ENCODE measurements around the gene CHAF1B.
"Not testable (repeated sequence)": the region's sequence is repeated elsewhere in the genome, so short reads cannot be mapped to it uniquely, and the experiment has no call there.

CHAF1B gene

DNA sequence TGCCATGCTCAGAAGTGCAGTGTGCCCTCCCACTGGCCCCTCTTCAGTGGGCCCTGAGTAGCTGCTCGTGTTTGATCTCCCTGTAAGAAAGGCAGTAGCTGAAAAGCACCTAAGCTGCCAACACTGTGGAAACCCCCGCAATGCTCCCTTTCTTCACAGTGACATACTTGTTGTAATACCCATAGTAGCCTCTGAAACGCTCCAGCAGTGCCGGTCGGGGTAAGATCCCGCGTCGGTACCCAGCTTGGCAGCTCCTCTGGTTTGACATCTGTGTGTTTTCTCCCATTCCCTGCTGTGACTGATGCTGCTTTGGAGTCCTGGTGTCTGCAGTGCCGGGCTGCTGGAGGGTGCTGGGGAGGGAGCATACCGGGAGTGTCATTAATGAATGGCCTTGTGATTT is 3.6 kb downstream of the CHAF1B start:
- peak; percentile 36 for DNase-seq (ENCODE audit: low read depth)

DNA sequence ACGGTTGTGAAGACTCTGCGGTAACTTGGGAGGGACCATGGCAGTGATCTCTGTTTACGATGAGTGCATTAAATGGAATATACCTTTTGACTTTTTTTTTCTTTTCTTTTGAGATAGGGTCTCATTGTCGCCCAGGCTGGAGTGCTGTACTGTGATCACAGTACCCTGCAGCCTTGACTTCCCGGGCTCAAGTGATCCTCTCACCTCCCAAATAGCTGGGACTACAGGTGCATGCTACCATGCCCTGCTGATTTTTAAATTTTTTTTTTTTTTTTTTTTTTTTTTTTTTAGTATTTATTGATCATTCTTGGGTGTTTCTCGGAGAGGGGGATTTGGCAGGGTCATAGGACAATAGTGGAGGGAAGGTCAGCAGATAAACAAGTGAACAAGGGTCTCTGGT is 6.5 kb downstream of the CHAF1B start:
- DNase-seq (ENCODE audit: low read depth): not testable (repeated sequence)

DNA sequence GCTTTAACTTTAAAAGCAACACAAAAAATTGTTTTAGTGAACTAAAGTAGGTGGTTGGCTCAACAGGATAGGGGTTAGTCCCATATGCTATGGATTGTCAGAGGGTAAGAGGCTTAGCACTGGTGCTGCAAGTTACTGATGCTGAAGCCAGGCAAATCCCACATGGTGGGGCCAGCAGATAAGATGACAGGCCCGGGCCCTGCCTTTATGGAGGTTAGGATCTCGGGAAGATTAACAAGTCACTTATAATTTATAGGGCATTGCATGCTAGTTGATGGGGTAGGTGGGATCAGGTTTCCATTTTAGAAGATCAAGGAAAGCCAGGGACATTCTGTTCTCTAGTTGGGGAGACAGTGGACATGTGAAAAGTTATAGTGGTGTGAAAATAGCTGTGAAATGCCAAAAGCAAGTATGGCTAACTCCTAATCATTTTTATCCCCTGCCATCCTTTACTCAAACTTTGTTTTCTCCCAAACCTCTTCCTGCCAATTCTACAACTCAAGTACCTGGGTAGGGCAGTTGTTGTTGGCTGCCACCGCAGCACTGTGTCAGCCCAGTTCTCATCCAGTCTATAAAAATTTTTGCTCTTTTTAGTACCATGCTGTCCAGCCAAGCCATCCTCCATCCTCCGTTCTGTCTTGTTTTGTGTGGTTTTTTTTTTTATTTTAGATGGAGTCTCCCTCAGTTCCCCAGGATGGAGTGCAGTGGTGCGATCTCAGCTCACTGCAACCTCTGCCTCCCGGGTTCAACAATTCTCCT is 10.3 kb downstream of the CHAF1B start:
- DNase-seq (ENCODE audit: low read depth): no peak

DNA sequence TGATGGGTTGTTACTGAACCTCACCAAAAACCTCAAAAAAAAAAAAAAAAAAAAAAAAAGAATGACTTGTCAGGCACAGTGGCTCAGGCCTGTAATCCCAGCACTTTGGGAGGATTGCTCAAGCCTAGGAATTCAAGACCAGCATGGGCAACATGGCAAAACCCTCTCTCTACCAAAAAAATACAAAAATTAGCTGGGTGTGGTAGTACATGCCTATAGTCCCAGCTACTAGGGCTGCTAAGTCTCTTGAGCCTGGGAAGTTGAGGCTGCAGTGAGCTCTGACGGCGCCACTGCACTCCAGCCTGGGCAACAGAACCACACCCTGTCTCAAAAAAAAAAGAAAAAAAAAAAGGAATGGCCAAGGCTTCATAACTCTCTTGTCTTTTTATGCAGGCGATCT is 11.1 kb downstream of the CHAF1B start:
- no peak for DNase-seq (ENCODE audit: low read depth)

- no peak for DNase-seq (ENCODE audit: low read depth)
Measured at GRCh38 chr21:36396971-36397370, 11.8 kb downstream of the CHAF1B start.

DNA sequence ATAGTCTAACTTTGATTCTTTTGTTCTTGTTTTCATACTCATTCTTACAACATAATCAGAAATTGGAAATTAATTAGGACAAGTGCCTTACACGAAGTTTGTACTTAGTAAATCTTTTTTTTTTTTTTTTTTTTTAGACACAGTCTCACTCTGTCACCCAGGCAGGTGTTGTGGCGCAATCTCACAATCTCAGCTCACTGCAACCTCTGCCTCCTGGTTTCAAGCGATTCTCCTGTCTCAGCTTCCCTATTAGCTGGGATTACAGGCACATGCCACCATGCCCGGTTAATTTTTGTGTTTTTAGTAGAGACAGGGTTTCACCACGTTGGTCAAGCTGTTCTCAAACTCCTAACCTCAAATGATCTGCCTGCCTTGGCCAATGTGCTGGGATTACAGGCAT is 12.4 kb downstream of the CHAF1B start:
- no peak for DNase-seq (ENCODE audit: low read depth)

- not testable (repeated sequence) for DNase-seq (ENCODE audit: low read depth)
Measured at GRCh38 chr21:36399736-36400135, 14.5 kb downstream of the CHAF1B start.

GRCh38 chr21:36400719-36401118 is 15.5 kb downstream of the CHAF1B start:
- DNase-seq (ENCODE audit: low read depth): no peak

DNA sequence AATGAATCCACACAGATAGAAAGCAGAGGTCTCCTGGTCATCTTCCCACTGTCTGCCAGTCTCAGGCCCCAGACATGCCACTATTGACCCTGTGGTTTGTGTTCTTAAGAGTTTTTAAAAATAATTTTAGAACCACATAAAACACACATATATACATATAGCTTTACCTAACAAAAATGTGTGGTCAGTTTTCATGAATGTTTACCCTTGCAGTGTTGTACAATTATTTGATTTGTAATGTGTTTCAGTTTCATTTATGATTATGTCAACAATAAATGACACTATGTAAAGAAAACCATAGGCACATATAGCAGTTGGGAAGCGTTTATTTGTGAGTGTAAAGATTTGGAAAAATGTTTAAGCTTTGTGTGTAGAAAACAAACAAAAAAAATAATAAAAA is 17.1 kb downstream of the CHAF1B start:
- no peak for DNase-seq (ENCODE audit: low read depth)

DNA sequence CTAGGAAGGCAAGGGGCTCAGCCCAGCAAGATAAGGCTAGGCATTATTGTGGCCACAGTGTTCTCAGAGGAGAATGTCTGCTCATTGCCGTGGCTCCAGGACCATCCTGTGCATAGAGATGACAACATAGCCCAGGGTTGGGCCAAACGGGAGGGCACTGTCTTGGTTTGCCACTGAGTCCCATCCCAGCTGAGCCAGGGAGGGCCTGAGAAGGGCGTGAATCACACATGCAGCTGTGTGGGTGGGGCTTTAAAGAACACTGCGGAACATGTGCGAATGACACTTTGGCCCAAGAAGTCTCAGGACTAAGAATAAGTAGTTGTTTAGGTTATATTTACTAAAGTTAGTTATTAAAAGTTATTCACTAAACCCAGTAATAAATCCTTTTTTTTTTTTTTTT is 18.5 kb downstream of the CHAF1B start:
- no peak for DNase-seq (ENCODE audit: low read depth)

- DNase-seq (ENCODE audit: low read depth): no peak
Measured at GRCh38 chr21:36408568-36408967, 23.4 kb downstream of the CHAF1B start.

GRCh38 chr21:36411301-36411700 is 26.1 kb downstream of the CHAF1B start:
- no peak for DNase-seq (ENCODE audit: low read depth)

GRCh38 chr21:36412916-36413315 is 27.7 kb downstream of the CHAF1B start:
- no peak for DNase-seq (ENCODE audit: low read depth)

DNA sequence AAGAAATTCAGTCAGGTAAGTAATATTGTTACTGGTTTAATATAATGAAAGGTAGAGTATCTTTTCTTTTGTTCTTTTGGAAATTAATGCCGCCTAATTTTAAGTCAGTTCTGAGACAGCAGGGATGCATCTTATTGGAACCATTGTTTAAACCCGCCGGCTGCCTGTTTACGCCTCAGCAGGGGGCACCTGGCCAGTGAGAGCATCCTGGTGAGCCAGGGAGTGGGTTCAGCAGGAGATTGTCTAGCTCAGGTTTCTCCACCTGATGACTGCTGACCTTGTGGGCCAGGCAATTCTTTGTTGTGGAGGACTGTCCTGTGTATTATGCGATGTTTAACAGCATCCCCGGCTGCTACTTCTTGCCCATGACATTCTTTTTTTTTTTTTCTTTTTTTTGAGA is 30.2 kb downstream of the CHAF1B start:
- DNase-seq (ENCODE audit: low read depth): no peak

GRCh38 chr21:36419241-36419640 is 34.0 kb downstream of the CHAF1B start:
- DNase-seq (ENCODE audit: low read depth): no peak

DNA sequence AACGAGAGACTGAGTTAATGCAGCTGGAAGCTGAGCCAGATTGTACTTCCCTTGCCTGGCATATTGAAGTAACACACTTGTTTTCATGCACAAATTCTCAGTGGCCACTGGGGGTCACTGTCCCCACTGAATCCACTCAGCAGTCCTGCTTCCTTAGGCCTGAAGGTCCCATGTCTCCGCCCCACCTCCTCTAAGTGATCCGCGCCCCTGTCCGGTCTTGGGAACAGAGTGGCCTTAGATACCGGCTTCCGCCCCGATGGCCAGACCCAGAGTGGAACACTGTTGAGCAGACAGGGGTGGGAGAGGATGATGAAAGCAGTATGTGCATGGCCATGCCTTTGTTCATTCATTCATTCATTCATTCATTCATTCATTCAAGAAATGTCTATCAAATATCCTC is 34.8 kb downstream of the CHAF1B start:
- DNase-seq (ENCODE audit: low read depth): peak; percentile 83

- DNase-seq (ENCODE audit: low read depth): no peak
Measured at GRCh38 chr21:36420571-36421339, 35.6 kb downstream of the CHAF1B start.

DNA sequence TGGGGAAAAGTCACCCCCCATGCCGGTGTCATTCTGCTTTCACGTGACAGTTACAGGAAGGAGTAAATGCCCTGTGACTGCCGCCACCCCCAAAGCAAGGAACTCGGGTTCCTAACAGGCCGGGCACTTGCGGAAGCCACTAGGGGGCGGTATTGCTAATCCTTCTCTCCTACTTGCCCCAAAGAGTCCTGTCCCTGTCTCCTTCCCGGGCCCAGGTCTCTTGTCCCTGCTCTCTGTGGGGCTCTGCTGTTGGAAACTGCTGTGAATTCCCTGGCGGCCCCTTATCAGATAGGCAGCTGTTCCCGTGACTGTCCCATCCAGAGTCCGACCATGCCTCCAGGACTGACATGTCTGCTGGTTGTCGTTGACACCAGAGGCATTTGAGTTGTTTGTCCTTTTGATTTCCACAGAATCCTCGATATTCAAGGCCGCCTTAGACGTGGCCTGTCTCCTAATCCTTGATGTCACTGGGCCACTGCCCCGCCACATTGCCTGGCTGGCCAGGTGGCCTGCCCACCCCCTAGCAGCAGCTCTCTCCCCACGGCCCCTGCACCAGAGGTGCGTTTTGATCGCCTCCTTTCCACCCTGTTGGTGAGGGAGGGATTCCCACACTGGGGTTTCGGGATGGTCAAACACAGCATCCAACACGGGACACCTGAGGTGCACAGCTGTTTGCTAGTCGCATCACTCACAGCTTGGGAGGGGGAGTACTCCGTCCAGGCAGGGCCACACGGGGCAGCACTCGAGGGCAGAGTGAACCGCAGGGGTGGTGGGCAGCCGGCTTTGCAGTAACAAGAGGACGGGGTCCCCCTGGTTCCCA is 37.3 kb downstream of the CHAF1B start:
- DNase-seq (ENCODE audit: low read depth): peak; percentile 10

DNA sequence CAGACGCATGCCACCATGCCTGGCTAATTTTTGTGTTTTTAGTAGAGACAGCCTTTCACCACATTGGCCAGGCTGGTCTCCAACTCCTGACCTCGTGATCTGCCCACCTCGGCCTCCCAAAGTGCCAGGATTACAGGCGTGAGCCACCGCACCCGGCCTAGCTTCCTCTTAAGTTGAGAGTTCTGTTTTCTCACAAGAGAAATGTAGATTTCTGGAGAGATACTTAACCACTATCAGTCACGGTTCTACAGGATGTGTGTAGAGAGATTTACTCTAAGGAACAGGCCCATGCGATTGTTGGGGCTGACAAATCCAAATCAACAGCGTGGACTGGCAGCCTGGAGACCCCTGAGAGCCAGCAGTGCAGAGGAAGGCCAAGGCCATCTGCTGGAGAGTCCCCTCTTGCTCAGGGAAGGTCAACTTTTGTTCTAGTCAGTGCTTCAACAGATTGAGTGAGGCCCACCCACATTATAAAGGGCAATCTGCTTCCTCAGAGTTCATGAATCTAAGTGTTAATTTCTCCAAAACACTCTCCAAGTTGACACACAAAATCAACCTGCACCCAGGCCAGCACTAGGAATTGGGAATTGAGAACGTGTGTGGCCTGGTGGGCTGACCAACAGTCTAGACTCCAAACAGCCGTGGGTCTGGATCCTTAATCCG is 38.7 kb downstream of the CHAF1B start:
- no peak for DNase-seq (ENCODE audit: low read depth)

- DNase-seq (ENCODE audit: low read depth): no peak
Measured at GRCh38 chr21:36424592-36424991, 39.4 kb downstream of the CHAF1B start.

DNA sequence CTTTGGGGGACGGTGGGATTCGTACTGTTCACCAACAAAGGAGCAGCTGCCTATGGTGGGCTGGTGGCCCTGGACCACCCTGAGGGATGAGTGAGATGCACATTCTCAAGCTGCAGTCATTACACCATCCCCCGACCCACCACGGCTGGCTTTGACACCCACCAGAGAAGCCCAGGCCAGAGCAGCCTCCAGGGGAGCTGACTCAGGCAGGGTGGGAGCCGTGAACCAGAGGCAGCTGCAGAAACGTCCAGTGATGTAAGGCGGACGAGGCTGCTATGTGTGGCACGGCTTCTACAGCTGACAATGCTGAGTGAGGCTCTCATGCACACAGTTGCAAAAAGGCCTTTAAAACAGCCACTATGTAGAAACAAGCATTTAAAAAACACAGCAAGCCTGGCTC is 40.1 kb downstream of the CHAF1B start:
- no peak for DNase-seq (ENCODE audit: low read depth)

DNA sequence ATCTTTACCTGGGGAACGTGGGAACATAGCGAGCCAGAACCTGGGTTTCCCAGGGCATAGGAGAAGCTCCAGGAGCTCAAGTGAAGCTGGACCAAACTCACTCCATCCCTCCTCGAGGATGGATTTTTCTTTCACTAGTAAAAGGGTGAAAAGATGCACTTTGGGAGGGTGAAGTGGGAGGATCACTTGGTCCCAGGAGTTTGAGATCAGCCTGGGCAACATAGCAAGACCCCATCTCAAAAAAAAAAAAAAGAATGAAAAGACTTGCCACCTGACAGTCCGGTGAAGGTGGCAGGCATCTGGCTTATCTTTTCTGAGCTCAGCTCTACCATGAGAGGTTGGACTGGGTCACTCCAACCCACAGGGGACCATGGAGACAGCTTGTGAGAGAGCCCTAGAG is 42.3 kb downstream of the CHAF1B start:
- DNase-seq (ENCODE audit: low read depth): no peak

All from fibroblast of gingiva (primary cell).